ENCODE results near the gene PRCC.

PRCC gene, protein sequence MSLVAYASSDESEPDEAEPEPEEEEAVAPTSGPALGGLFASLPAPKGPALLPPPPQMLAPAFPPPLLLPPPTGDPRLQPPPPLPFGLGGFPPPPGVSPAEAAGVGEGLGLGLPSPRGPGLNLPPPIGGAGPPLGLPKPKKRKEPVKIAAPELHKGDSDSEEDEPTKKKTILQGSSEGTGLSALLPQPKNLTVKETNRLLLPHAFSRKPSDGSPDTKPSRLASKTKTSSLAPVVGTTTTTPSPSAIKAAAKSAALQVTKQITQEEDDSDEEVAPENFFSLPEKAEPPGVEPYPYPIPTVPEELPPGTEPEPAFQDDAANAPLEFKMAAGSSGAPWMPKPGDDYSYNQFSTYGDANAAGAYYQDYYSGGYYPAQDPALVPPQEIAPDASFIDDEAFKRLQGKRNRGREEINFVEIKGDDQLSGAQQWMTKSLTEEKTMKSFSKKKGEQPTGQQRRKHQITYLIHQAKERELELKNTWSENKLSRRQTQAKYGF

DNA sequence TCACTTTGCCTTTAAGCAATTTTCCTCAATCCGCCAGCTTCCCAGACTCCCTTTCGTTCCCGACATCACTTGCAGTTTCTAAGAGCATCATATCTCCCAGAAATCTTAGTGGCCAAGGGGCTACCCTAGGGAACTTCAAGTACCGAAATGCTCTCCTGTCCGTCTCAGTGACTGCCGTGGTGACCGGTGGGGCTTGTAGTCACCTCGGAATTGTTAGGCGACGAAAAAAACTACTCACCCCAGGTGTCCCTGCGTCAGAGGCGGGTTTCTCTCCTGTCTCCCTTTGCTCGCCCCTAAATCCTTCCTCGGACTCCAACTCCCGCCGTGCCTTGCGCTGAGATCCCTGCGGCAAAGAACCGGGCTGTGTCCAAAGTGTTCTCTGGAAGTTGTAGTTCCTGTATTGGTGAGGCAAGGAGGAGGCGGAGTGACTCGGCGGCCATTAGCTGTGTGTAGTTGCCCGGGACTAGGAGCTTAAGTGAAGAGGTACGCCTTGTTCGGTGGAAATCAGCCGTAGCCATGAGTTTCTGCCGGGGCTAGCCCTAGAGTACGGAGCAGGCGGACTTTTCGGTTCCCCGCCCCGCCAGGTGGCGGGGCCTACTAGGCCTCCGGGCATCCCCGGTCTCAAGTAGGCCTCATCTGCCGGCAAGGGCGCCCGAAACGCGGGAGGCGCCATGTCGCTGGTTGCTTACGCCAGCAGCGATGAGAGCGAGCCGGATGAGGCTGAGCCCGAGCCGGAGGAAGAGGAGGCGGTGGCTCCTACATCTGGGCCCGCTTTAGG, at the start of gene PRCC:
PRCC (plus strand) TSS at position 435 of the 778 bp plus-strand sequence; CDS start at position 672, 237 bp downstream.
- DNase-seq (ENCODE audit: low read depth) = peak; percentile 100
- peak within 1 kb of the TSS; percentile 96 for H3K4me3 ChIP-seq (ENCODE audit: low read depth, low read length)

DNA sequence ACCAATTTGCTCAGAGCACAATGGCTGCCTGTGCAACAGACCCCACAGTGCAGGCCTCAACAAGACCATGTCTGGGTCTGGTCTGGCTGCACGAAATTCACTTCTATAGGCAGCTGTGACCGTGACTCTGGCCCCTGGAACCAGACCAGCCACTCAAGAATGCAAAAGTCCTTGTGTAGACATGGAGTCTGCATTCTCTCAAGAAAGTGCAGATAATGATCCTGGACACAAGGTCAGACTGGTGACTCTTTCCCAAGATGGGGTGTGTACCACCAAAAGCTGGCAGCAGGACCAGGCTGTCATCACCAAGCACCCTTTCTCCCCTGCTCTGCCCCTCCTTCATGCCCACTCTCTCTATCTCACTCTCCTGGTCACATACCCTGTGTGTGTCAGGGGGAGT, 46.2 kb upstream of the PRCC start:
- H3K4me3 ChIP-seq (ENCODE audit: low read depth, low read length) = no peak overlapping the region
- no peak for DNase-seq (ENCODE audit: low read depth)

DNA sequence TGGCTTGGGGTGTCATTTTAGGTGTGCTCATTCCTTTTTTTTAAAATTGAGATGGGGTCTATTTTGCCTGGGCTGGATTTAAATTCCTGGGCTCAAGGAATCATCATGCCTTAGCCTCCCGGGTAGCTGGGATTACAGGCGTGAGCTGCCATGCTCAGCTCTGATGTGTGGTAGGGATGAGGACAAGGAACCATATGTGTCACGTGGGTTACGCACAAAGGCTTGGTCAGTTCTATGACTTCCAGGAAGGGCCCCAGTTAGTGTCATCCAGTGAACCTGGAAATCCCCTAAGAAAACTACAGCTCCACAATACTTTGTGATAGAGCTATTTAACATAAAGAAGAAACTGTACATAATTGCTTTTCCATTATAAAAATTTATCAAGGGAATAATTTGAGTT, 45.8 kb upstream of the PRCC start:
- no peak for DNase-seq (ENCODE audit: low read depth)

DNA sequence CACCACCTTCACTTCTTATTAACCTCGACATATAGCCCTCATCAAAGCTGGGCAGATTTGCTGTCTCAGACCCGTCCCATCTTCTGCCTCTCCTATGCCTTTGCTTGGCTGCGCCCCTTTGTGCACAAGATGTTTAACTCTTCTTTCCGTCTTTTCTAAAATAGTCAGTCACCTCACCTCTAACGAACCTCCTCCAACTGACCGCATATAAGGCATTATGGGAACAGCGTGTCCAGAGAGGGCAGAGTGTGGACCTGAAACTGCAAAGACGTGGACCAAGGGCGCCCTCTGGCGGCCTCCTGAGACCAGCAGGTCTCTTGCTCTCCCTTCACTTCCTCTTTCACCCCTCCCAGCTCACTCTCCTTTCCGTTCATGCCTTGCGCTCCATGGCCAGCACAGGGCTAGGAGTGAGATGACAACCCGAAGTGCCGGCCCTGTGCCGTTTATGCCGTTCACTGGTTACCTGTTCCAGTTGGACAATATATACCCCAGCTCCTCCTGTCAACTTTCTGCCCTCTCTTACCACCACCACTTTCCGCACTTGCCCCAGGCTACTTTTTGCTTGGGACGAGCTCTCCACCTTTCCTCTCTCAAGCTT, 41.6 kb upstream of the PRCC start:
- H3K4me3 ChIP-seq (ENCODE audit: low read depth, low read length) = peak overlapping the region; percentile 43

More for the DNA sequence above, 45.8 kb upstream of the PRCC start:
- H3K4me3 ChIP-seq (ENCODE audit: low read depth, low read length) = no peak overlapping the region

DNA sequence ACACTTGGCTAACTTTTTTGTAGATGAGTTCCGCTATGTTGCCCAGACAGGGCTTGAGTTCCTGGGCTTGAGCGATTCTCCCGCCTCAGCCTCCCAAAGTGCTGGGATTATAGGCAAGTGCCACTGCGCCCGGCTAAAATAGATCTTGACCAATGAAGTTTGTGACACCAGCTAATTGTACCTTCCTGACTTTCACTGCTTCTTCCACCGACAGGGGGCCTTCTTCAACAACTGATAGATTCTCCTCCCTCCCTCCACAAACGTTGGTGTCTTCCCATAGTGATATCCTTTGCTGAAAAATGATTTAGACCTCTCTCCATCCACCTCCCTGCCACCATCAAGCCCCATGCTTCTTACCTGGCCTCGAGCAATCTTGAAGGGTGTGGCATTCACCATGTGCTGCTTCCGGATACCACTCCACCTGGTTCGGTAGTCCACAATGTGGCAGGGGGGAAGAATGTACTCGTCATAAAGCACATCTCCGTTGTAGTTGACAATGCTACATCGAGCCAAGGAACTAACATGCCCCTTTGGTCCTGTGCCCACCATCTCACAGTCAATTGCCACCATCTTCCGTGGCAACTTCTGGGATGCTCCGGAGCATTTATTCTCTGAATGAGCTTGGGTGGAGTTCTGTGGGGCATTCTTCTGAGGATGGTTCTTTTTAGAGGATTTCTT, 40.6 kb upstream of the PRCC start:
- H3K4me3 ChIP-seq (ENCODE audit: low read depth, low read length) = peak overlapping the region; percentile 83
- no peak for DNase-seq (ENCODE audit: low read depth)

More for the DNA sequence above, 41.6 kb upstream of the PRCC start:
- DNase-seq (ENCODE audit: low read depth) = no peak

DNA sequence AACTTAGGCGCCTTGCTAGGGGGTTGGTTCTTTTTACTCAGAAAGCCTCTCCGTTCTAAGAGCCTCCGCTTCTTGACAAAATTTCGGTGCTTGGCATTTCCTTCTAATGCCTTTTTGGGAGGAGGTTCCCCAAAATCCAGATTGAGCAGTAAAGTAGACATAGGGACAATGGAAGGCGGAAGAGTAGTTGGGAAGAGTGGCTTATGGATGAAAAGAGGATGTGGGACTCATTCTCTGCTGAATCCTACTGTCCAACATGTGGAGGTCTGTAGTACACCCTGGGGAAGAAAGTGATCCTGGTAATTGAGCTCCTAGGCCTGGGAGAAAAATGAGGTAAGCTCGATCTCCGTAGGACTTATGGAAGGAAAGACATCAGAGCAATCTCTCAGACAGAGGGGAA, 39.8 kb upstream of the PRCC start:
- peak overlapping the region; percentile 83 for H3K4me3 ChIP-seq (ENCODE audit: low read depth, low read length)
- no peak for DNase-seq (ENCODE audit: low read depth)

DNA sequence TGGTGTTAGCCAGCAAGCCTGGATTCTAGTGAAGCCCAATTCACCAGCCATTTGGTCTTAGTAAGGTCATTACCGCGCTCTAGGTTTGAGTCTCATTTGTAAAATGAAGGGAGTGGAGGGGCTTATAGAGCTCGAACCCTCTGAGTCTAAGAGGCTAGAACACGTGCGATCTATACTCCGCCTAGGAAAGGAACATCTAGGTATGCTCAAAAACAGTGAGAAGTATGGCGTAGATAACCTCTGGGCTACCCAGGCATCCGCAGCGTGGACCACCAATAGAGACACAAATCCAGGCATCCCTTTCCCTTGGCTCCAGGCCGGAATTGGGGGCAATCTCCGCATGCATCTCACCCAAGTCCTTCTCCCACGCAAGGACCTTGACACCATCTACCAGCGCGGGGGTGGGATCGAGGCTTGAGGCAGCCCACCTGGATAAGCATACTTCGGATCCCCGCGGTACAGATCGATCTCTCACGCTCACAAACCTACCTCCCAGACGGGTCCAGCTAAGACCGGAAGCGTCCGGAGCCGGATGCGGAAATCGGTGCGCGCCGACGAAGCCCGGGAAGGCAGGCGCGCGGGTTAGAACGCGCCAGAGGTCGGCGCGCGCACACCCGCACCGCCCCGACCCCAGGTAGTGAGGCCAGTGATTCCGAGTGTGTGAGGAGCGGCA, 39.3 kb upstream of the PRCC start, which contains the start of gene METTL25B:
METTL25B (plus strand) TSS at position 544 of the 673 bp plus-strand sequence. CDS start 636 bp downstream, outside the sequence.
- peak within 1 kb of the TSS; percentile 83 for H3K4me3 ChIP-seq (ENCODE audit: low read depth, low read length)
- no peak for DNase-seq (ENCODE audit: low read depth)

DNA sequence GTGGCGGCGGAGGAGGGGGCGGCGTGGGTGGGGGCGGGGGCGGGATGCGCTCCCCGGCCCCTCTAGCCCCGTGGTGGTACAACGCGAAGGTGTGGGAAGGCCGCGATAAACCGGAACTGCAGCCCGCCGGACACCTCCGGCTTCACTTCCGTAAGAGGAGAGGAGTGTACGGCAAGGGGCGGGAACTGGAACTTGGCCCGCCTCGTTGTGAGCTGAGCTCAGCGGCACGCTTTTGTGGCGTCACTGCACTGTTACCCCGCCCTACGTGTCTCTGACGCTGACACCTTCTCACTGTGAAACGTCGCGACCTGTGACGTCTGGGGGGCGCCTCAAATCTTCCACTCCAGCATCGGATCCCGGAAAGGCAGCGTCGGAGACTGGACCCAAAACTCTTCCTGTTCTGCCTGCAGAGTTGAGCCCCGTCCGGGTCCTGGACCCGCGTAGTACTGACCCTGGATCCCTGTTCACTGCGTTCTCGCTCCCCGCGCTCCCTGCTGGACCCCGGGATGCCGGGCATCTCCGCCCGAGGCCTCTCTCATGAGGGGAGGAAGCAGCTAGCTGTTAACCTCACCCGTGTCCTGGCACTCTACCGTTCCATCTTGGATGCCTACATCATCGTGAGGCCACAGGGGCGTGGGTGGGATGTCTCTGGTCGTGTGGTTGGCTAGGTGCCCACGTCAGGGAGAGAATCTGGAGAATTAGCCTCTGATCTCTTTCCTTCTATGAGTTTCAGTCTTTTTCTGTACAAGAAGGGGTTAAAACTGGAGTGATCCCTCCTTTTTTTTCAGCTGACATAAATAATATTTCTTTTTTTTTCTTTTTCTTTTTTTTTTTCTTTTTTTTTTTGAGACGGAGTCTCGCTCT, 38.5 kb upstream of the PRCC start, which contains the start of gene ISG20L2:
ISG20L2 (minus strand) TSS at position 168 of the 864 bp plus-strand sequence. CDS start 1,114 bp downstream, outside the sequence.
- peak; percentile 95 for DNase-seq (ENCODE audit: low read depth)
- H3K4me3 ChIP-seq (ENCODE audit: low read depth, low read length) = peak within 1 kb of the TSS; percentile 83

DNA sequence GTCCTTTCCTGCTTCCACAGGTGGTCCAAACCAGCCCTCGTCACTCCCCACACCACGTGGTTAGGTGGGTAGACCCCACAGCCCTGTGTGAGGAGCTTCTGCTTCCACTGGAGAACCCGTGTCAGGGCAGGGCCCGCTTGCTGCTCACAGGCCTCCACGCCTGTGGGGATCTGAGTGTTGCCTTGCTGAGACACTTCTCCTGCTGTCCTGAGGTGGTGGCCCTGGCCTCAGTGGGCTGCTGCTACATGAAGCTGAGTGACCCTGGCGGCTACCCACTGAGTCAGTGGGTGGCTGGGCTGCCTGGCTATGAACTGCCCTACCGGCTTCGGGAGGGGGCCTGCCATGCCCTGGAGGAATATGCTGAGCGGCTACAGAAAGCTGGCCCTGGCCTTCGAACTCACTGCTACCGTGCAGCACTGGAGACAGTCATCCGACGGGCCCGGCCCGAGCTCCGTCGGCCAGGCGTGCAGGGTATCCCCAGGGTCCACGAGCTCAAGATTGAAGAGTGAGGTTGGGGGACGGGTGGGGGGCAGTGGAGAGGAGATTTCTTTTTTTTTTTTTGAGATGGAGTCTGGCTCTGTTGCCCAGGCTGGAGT, 33.2 kb upstream of the PRCC start:
- H3K4me3 ChIP-seq (ENCODE audit: low read depth, low read length) = no peak overlapping the region
- no peak for DNase-seq (ENCODE audit: low read depth)

DNA sequence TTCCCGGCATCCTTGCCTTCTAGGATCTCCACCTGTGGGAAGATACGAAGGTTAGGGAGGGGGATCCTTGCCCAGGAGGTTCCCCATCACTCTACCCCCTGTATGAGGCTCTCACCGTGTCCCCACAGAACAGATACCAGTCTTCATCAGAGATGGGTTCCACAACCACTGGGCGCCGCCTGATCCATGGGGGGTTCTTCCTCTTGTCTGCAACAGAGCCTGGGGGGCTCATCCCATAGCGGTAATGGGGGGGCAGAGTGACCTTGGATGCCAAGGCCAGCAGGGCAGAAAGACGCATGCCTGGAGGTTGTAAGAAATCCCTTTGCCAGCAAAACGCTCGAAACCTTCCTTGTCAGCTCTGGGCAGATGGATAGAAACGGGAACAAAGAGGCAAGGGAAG, 28.9 kb upstream of the PRCC start:
- H3K4me3 ChIP-seq (ENCODE audit: low read depth, low read length) = no peak overlapping the region
- no peak for DNase-seq (ENCODE audit: low read depth)

DNA sequence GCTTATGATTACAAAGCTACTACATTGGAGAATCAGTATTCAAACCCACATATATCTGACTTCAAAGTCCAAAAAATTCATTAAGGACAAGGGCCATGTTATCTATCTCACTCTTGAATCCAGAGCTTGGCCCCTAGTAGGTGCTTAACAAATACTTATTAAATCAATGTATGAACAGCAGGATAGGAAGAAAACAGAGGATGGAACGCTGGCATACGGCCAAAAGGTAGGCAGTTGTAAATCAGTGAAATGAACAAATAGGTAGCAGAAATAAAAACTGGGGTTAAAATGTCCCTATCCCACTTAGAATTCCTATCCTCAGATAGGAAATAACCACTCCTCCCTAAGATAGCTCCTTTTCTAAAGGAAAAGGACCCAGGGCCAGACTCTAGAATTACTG, 28.4 kb upstream of the PRCC start:
- H3K4me3 ChIP-seq (ENCODE audit: low read depth, low read length) = no peak overlapping the region
- DNase-seq (ENCODE audit: low read depth) = no peak

DNA sequence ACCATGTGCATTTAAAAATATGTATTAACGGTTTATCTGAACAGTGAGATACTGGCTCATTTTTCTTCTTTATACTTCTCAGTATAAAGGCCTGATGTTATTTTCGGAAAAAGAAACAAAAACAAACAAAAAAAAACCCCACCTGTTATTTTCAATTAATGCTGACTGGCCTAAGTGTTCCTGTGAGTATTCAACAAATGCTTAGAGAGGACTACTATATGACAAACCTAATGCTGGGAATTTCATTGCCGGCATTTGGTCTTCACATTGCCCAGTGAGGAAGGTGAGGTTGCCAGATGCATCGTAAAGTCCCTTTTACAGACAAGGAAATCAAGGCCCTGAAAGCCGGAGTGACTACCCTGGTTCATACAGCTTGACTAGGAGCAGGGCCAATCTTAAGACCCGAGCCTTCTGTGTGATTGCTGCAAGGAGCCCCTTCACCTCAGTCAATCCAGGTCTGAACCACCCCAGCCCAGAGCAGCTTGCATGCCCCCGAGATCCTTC, 27.0 kb upstream of the PRCC start:
- DNase-seq (ENCODE audit: low read depth) = no peak
- peak overlapping the region; percentile 86 for H3K4me3 ChIP-seq (ENCODE audit: low read depth, low read length)

DNA sequence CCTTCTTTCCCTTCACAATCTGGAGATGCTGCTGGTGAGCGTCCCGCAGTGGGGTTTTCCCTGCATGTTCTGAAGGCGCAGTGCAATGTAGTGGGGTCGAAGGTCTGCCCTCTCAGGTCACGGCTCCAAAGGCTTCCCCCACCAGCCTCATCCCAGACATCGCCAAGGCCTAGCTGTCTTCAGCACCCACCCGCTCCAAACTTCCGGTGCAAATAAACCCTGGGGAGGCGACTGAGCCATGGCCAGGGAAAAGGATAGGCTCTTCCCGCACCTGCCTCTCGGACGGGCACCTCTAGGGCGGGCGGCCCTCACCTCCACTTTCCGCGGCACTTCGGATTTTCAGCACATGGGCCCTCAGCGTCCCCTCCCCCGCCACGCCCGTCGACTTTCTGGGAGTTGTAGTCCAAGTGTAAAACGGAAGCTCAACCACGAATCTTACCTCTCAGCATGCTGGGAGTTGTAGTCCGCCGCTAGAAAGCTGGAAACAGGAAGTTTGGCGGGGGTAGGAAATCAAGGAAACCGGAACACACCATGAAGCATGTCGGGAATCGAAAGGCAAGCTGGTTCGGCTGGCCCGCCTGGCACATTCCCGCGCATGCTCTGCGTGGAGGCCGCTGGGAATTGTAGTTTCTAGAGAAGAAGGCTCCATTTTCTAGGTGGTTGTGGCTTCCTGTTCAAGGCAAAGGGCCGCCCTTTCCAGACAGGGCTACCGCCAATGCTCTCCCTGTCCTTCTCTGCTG, 26.4 kb upstream of the PRCC start, which contains the start of gene MRPL24:
MRPL24 (minus strand) TSS at position 348 of the 740 bp plus-strand sequence. CDS start 2,384 bp downstream, outside the sequence.
- H3K4me3 ChIP-seq (ENCODE audit: low read depth, low read length) = peak within 1 kb of the TSS; percentile 86
- DNase-seq (ENCODE audit: low read depth) = peak; percentile 98

DNA sequence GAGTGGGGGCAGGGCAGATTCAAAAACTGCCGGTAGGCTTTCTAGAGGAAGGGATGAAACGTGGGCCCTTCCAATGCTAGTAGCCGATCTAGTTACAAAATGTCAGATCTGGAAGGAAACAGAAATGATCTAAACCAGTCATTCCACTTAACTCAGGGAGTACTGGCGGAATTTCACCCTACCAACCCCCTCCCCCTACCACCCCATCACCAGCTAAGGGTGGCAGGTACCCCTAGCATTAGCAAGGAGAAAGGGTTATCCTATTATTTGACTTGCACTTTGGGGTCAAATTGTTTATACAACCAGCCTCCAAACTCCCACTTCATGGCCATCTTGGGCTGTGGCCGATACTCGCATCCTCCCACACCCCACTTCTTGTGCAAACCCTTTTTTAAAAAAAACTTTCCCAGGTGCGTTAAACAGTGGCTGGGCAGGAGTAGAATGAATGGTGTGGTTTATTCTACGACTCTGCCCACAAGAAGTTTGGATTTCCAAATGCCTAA, 25.8 kb upstream of the PRCC start:
- no peak for DNase-seq (ENCODE audit: low read depth)
- H3K4me3 ChIP-seq (ENCODE audit: low read depth, low read length) = peak overlapping the region; percentile 27

DNA sequence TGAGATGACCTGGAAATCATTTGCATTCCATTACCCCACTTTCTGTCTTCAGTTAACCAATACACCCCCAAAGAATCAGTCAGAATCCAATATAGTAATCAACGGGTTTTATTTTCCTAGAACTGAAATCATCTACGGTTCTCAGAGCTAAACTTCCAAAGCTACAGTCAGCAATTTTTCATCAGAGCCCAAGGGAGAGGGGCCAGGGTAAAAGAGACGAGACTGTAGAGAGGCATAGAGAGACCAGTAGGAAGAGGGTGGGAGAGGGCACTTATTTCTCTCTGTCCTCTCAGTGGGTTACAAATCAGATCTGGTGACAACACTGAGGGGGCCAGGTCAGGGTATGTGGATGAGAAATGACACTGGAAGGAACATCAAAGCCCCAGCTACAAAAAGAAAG, 25.3 kb upstream of the PRCC start:
- H3K4me3 ChIP-seq (ENCODE audit: low read depth, low read length) = no peak overlapping the region
- no peak for DNase-seq (ENCODE audit: low read depth)

DNA sequence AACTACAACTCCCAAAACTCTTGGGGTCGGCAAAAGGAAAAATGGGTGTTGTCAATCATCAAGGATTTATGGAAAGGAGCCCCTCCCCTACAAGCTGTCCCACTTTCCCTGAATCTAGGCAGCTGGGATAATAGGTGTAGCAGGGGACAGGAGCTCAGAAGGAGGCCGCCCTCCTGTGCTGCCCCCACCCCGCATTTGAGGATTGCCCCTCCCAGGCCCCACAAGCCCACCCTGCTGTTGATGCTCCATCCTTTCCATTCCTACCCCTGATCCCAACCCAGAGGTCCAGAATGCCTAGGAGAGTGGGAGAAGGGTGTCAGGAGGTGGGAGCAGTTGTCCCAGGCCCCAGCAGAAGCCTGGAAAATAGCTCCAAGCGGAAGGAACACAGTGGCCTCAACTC, 24.5 kb upstream of the PRCC start:
- no peak for DNase-seq (ENCODE audit: low read depth)
- no peak overlapping the region for H3K4me3 ChIP-seq (ENCODE audit: low read depth, low read length)
